ENCODE measurements around the gene CDHR2. TPM values are rescaled to one million over a fixed set of nuclear protein-coding genes. Genes with fewer than 3 reads are reported as not detected.
A peak's percentile ranks its signal among the peaks of the same experiment; 100 is the strongest.

Gene CDHR2
- total and polyA plus RNA-seq, 9 donors: 0.04 to 8.9 (median 0.18) TPM

DNA sequence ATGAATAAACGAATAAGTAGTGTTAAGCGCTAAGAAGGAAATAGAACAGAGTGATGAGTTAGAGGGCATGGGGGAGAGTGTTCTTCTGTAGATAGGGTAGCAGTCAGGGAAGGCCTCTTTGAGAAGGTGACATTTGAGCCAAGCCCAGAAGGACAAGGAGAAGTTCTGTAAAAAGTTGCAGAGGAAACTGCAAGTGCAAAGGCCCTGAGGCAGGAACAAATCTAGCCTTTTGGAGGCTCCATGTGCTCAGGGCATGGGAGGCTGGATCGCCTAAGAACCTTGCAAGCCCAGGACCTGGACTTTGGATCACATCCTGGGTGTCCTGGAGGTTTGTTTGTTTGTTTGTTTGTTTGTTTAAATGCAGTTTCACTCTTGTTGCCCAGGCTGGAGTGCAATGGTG is 89.3 kb downstream of the CDHR2 start:
- Histone ChIP-seq H3K27ac (ENCODE audit: low read length) (no peak overlapping the region), H3K36me3 (ENCODE audit: control insufficient read depth, insufficient read depth, low read length) (no peaks in the 10 kb centered on the region), H3K4me3 (ENCODE audit: low read length) (no peak overlapping the region), H3K27me3 (ENCODE audit: control insufficient read depth, insufficient read depth, low read length) (peaks cover 36% of the 10 kb centered on the region), H3K9me3 (replicated peaks; ENCODE audit: control insufficient read depth, low read depth, low read length) (no peaks in the 10 kb centered on the region), H3K4me1 (ENCODE audit: control insufficient read depth, insufficient read depth, low read length) (peaks cover 11% of the 10 kb centered on the region)
- no peak for DNase-seq
- 76% methylated on average over 3 of the region's 3 CpGs for WGBS (ENCODE audit: insufficient coverage)

GRCh38 chr5:176639208-176639607 is 90.1 kb downstream of the CDHR2 start:
- H3K9me3 ChIP-seq (replicated peaks; ENCODE audit: control insufficient read depth, low read depth, low read length): no peaks in the 10 kb centered on the region
- peaks cover 29% of the 10 kb centered on the region for H3K27me3 ChIP-seq (ENCODE audit: control insufficient read depth, insufficient read depth, low read length)
- WGBS (ENCODE audit: insufficient coverage): no CpG with 5 or more reads among the region's 4 CpGs
- H3K27ac ChIP-seq (ENCODE audit: low read length): no peak overlapping the region
- no peak for DNase-seq
- H3K36me3 ChIP-seq (ENCODE audit: control insufficient read depth, insufficient read depth, low read length): no peaks in the 10 kb centered on the region
- peaks cover 11% of the 10 kb centered on the region for H3K4me1 ChIP-seq (ENCODE audit: control insufficient read depth, insufficient read depth, low read length)
- H3K4me3 ChIP-seq (ENCODE audit: low read length): no peak overlapping the region

DNA sequence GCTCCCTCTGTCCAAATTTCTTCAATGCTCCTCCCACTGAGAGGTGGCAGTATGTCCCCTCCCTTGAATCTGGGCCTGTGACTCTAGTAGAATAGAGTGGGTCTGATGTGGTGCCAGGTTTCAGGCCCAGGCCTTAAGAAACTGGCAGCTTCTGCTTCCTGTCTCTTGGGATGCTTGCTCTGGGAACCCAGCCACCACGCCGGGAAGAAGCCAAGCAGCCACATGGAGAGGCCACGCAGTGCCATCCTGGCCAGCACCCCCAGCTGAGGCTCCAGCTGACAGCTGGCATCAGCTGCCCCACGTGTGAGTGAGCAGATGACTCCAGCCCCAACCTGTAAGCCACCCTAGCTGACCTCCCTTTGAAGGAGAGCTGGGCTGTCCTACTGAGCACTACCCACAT is 90.8 kb downstream of the CDHR2 start:
- H3K36me3 ChIP-seq (ENCODE audit: control insufficient read depth, insufficient read depth, low read length): no peaks in the 10 kb centered on the region
- H3K27me3 ChIP-seq (ENCODE audit: control insufficient read depth, insufficient read depth, low read length): peaks cover 25% of the 10 kb centered on the region
- H3K9me3 ChIP-seq (replicated peaks; ENCODE audit: control insufficient read depth, low read depth, low read length): no peaks in the 10 kb centered on the region
- H3K4me1 ChIP-seq (ENCODE audit: control insufficient read depth, insufficient read depth, low read length): peaks cover 11% of the 10 kb centered on the region
- 50% methylated on average over 4 of the region's 4 CpGs for WGBS (ENCODE audit: insufficient coverage)
- H3K27ac ChIP-seq (ENCODE audit: low read length): no peak overlapping the region
- H3K4me3 ChIP-seq (ENCODE audit: low read length): no peak overlapping the region
- peak; percentile 63 for DNase-seq

GRCh38 chr5:176640616-176641015 is 91.5 kb downstream of the CDHR2 start:
- Histone ChIP-seq H3K27ac (ENCODE audit: low read length) (no peak overlapping the region), H3K9me3 (replicated peaks; ENCODE audit: control insufficient read depth, low read depth, low read length) (no peaks in the 10 kb centered on the region)
- 50% methylated on average over 1 of the region's 4 CpGs for WGBS (ENCODE audit: insufficient coverage)

GRCh38 chr5:176642675-176643490 is 93.7 kb downstream of the CDHR2 start:
- H3K27ac ChIP-seq (ENCODE audit: low read length): no peak overlapping the region
- H3K36me3 ChIP-seq (ENCODE audit: control insufficient read depth, insufficient read depth, low read length): no peaks in the 10 kb centered on the region
- WGBS (ENCODE audit: insufficient coverage): 39% methylated on average over 10 of the region's 15 CpGs
- peaks cover 16% of the 10 kb centered on the region for H3K4me1 ChIP-seq (ENCODE audit: control insufficient read depth, insufficient read depth, low read length)
- no peaks in the 10 kb centered on the region for H3K9me3 ChIP-seq (replicated peaks; ENCODE audit: control insufficient read depth, low read depth, low read length)
- DNase-seq: no peak
- no peak overlapping the region for H3K4me3 ChIP-seq (ENCODE audit: low read length)
- H3K27me3 ChIP-seq (ENCODE audit: control insufficient read depth, insufficient read depth, low read length): peaks cover 2% of the 10 kb centered on the region

More at GRCh38 chr5:176640616-176641015, 91.5 kb downstream of the CDHR2 start:
- no peaks in the 10 kb centered on the region for H3K36me3 ChIP-seq (ENCODE audit: control insufficient read depth, insufficient read depth, low read length)
- peaks cover 19% of the 10 kb centered on the region for H3K27me3 ChIP-seq (ENCODE audit: control insufficient read depth, insufficient read depth, low read length)
- no peak overlapping the region for H3K4me3 ChIP-seq (ENCODE audit: low read length)
- H3K4me1 ChIP-seq (ENCODE audit: control insufficient read depth, insufficient read depth, low read length): peaks cover 11% of the 10 kb centered on the region
- DNase-seq: no peak

GRCh38 chr5:176643491-176644219 is 94.5 kb downstream of the CDHR2 start:
- Histone ChIP-seq H3K36me3 (ENCODE audit: control insufficient read depth, insufficient read depth, low read length) (no peaks in the 10 kb centered on the region), H3K27me3 (ENCODE audit: control insufficient read depth, insufficient read depth, low read length) (no peaks in the 10 kb centered on the region), H3K4me3 (ENCODE audit: low read length) (no peak overlapping the region), H3K27ac (ENCODE audit: low read length) (no peak overlapping the region), H3K9me3 (replicated peaks; ENCODE audit: control insufficient read depth, low read depth, low read length) (no peaks in the 10 kb centered on the region), H3K4me1 (ENCODE audit: control insufficient read depth, insufficient read depth, low read length) (peaks cover 24% of the 10 kb centered on the region)
- DNase-seq: no peak
- WGBS (ENCODE audit: insufficient coverage): 68% methylated on average over 5 of the region's 11 CpGs

DNA sequence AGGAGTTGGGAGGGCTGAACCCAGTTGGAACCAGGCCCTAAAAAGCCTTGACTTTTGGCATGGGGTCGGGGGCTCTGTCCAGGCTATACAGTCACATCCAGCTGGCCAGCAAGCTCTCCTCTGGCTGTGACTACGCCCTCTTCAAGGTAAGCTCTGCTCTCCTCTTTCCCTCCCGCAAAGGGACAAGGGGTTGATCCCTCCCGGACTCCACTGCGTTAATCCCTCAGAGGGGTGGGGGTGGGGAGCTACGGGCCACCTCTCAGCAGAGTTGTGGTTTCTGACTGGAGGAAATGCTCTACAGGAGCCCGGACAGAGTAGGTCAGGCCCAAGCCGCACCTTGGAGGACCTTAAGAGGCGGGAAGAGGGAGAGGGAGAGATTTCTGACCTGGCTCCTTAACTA is 95.2 kb downstream of the CDHR2 start:
- Histone ChIP-seq H3K4me3 (ENCODE audit: low read length) (no peak overlapping the region), H3K27me3 (ENCODE audit: control insufficient read depth, insufficient read depth, low read length) (no peaks in the 10 kb centered on the region), H3K4me1 (ENCODE audit: control insufficient read depth, insufficient read depth, low read length) (peaks cover 26% of the 10 kb centered on the region), H3K9me3 (replicated peaks; ENCODE audit: control insufficient read depth, low read depth, low read length) (no peaks in the 10 kb centered on the region), H3K36me3 (ENCODE audit: control insufficient read depth, insufficient read depth, low read length) (no peaks in the 10 kb centered on the region), H3K27ac (ENCODE audit: low read length) (no peak overlapping the region)
- WGBS (ENCODE audit: insufficient coverage): 34% methylated on average over 4 of the region's 9 CpGs
- DNase-seq: no peak

- Histone ChIP-seq H3K9me3 (replicated peaks; ENCODE audit: control insufficient read depth, low read depth, low read length) (no peaks in the 10 kb centered on the region), H3K27me3 (ENCODE audit: control insufficient read depth, insufficient read depth, low read length) (no peaks in the 10 kb centered on the region), H3K4me3 (ENCODE audit: low read length) (no peak overlapping the region), H3K4me1 (ENCODE audit: control insufficient read depth, insufficient read depth, low read length) (peaks cover 23% of the 10 kb centered on the region), H3K36me3 (ENCODE audit: control insufficient read depth, insufficient read depth, low read length) (no peaks in the 10 kb centered on the region), H3K27ac (ENCODE audit: low read length) (no peak overlapping the region)
- DNase-seq: no peak
- WGBS (ENCODE audit: insufficient coverage): 82% methylated on average over 14 of the region's 22 CpGs
Measured at GRCh38 chr5:176644878-176645670, 95.9 kb downstream of the CDHR2 start.
